GM20431 (cell line): ENCODE measurements around the gene DUSP1.

Experiments used
- in situ Hi-C: fragments of 300-500 bp; cut with MseI, MboI; formaldehyde crosslinking; loops from one replicate; pipeline ENCODE4 v1.15.0; 2020; ENCODE audit warnings: low sequenced_read_pairs; ENCODE audit not compliant: unreplicated experiment

The DUSP1 gene

DNA sequence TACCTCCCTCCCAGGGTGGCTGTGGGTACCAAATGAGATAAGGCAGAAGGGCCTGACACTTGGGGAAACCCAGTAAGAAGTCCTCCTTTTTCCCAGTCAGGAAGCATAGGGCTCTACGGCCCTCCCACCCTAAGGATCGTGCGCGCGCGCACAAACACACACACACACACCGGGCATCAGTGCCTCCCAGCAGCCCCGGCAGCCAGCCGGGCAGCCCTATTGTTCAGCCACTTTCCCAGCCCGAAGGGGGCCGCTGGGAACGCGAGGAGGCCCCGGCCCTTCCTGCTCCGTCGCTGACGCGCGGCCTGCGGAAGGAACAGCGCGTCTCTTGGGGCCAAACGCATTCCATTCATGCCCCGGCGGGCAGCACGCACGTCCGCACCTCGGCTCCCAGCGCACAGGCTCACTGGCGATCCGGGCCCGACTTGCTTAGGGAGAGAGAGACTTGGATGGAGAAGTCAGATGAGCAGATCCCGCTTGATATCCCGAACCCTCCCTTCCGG lies 22.6 kb downstream of the DUSP1 start:
- in situ Hi-C loops = no loop called here

DNA sequence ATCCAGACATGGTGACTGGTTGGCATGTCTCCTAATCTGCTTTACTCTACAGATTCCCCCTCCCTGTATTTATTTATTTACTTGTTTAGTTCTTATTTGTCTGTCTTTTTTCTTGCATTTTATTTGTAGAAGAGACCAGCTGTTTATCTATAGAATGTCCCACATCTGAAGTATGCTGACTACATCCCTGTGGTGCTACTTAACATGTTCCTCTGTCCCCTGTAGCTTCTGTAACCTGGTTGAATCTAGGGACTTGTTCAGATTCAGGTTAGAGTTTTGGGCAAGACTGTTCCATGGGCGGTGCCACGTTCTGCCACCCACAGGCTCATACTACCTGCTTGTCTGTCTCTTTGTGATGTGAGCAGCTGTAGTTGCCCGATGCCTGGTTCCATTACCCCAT lies 23.5 kb downstream of the DUSP1 start:
- in situ Hi-C loops = no loop called here

DNA sequence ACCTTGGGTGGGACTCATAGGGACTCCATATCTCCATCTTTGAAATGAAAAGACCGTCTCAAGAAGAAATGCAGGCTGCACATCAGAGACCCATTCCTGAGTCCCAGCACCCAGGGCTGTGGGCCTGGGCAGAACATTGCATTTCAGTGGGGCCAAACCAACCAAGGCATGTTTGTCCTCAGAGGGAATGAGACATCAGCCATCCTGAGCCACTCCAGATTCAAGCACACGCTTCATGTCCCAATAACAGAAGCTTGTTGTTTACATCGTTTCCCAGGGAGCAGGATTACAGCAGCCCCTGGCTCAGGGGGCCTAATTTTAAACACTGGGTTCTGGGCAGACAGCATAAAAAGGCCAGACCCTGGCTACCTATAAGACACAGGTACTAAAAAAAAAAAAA lies 24.3 kb downstream of the DUSP1 start:
- in situ Hi-C loops = no loop called here

DNA sequence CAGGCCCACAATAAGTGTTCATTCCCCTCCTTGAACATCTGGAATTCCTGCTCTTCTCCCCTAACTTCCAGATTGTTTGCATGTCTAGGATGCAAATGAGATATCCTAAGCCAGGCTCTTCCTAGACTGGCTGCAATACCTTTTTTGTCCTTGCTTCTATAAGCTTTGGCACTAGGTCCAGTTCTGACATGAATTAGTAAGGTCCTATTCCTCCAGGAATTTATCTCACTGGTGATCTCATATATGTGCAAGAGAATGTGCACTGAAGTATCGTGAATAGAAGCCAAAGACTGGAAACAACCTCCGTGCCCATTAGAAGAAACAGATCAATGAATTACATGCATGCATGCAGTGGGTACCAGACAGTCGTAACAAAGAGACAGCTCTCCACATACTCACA lies 25.2 kb downstream of the DUSP1 start:
- in situ Hi-C loops = no loop called here

DNA sequence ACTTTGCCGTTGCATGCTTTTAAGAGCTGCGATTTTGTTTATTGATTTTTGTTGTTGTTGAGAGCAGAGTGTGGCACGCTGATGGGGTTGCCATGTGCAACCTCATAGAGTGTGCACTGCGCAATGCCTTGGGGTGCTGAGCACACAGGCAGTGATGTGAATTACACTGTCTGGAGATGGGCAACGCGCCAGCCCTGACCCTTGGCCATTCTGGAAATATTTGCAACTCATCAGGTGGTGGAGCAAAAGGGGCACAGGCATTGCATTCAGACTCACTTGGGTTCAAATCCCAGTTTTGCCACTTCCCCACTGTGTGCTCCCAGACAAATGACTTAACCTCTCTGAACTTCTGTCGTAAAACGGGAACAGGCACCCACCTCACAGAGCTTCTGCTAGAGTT lies 25.6 kb downstream of the DUSP1 start:
- in situ Hi-C loops = no loop called here

DNA sequence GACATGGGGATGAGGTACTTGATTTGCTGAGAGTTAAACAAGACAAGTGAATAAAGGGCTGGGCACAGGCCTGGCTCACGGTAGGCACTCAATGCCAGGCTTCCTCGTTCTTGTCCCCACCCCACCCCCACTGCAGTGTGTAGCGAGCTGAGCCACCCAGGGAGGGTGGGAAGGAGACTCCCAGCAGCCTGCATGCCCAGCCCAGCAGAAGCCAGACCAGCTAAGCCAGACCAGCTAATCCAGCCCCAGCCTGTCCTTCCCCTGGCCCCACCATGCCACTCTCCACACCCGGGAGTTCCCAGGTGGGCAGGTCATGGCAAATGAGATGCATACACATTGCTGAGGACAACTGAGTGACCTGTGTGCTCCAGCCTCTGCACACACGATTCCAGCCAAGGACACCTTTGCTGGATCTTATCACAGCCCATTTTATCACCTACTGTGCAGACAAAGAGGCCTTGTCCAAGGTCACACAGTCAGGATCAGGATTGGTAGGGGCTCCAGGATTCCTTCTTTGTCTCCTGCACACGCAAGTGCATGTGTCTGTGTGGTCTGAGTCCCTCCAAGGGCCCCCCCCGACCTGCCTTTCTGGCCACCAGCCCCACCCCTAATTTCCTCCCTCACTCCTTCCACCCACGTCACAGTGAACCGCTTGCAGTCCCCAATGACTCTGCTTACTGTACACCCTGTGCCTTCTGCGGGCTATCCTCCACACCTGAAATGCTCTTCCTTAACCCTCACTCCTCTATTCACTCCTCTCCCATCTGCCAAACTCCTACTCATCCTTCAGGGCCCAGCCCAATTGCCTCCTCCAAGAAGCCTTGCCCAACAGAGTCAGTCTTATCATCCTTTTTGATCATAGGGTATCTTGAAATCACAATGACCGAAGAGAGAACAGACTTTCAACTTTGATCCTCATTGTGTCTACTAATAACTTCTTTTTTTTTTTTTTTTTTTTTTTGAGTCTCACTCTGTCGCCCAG lies 26.6 kb downstream of the DUSP1 start:
- in situ Hi-C loops = no loop called here

DNA sequence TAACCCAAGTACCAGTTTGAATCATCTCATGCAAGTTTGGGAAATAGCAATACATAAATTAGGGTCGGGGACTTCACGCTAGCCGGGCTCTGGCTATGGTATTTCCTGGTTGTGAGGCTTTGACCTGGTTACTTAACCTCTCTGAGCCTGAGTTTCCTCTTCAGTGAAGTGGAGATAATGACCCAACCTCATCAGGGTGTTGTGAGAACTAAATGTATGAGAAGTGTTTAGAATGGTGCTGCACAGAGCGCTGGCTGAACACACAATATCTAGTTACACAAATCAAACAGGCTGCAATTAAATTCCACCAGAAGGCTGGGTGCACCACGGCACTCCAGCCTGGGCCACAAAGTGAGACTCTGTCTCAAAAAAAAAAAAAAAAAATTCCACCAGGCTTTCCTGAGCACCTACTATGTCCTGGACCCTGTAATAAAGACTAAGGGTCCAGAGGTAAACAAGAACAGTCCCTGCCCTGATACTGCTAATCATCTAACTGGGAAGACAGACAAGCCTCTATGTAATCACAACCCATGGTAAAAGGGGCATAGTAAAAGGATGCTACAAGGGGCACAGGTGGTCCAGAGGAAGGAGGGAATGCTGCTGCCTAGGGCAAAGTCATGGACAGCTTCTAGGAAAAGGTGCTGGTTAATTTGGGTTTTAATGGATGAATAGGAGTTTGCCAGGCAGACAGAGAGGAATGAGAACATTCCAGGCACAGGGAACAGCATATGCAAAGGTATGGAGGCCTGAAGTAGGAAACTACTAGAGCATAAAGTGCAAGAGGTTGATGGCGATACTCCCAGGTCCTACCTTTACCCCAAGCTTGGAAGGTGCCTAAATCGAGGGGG lies 27.7 kb downstream of the DUSP1 start:
- in situ Hi-C loops = no loop called here

DNA sequence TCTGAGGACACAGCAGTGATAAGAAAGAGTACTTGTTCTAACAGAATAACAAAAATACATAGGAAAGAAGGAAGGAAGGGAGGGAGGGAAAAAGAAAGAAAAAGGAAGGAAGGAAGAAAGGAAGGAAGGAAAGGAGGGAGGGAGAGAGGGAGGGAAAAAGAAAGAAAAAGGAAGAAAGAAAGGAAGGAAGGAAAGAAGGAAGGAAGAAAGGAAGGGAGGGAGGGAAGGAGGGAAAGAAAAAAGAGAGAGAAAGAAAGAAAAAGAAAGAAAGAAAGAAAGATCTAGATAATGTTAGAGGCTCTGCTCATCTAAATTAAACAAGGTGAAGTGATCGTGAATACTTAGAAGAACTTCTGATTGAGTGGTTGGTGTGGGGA lies 29.8 kb downstream of the DUSP1 start:
- in situ Hi-C loops = no loop called here

DNA sequence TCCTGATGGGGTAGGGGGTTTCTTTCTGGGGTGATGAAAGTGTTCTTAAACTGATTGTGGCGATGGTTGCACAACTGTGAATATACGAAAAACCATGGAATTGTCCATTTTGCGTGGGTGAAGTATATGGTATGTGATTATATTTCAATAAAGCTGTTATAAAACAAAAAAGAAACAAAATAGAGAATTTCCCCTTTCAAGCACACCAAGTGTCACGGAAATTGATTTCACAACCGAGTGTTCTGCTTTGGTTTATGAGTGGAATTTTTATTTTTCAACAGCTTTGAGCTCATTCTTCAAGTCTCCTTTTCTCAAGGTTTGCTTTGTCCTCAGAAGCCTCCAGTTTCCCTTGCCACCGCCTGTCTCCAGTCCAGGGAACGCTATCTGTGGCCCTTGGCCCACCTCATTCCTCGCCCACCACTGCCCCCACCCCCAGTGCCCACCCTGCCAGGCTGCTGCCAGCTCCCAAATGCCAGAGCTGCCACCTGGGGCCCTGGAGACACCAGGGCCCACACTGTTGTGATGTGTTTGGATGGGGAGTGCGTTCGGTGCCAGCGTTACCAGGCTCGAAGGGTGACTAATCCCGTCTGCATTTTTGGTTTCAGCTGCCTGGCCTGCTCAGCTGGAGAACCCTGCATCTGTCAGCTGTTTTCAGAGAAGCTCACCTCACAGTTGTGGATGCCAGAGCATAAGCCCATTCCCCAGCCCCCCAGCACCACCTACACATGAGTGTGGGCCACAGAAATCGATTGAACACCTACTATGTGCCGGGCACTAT lies 30.4 kb downstream of the DUSP1 start:
- in situ Hi-C loops = no loop called here

DNA sequence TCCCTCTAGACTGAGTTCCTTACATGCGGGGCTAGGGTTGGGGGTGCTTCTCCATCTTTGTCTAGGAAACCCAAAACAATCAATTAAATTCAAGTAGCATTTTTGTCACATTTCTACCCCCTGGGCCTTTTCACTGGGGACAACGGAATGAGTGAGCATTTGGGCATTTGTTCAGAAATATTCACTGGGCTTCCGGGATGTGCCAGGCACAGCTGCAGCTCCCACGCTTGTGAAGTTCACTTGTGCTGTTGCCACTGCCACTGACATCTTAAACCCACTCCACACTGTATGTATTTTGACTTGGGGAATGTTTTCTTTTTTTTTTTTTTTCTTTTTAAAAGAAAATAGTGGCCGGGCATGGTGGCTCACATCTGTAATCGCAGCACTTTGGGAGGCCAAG lies 31.6 kb downstream of the DUSP1 start:
- in situ Hi-C loops = no loop called here

DNA sequence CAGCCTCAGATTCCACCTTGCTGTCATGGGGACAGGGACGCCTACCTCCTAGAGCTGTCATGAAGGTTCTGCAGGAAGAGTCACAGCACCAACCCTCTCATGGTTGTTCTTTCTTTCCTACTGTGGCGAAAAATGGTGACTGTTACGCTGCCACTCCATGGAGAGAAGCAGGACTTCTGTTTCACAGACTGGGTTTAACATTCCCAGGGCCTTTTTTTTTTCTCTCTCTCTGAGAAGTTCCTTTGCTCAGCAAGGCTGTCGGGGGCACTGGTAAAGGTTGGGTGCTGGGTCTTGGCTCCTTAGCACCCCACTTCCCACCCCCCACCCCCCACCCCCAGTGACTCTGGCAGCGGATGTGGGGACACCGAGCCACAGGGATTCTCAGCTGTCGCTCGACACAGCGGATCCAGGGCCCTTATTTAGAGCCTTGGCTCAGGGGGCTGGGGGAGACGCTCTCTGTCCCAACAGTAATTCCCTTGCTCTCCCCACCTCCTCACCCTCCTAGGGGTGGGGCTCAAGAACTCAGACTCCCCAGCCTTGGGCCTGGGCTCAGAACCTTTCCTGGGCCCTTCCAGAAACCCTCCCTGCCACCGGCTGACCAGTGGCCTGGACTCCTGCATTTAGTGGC lies 34.4 kb downstream of the DUSP1 start:
- in situ Hi-C loops = no loop called here

DNA sequence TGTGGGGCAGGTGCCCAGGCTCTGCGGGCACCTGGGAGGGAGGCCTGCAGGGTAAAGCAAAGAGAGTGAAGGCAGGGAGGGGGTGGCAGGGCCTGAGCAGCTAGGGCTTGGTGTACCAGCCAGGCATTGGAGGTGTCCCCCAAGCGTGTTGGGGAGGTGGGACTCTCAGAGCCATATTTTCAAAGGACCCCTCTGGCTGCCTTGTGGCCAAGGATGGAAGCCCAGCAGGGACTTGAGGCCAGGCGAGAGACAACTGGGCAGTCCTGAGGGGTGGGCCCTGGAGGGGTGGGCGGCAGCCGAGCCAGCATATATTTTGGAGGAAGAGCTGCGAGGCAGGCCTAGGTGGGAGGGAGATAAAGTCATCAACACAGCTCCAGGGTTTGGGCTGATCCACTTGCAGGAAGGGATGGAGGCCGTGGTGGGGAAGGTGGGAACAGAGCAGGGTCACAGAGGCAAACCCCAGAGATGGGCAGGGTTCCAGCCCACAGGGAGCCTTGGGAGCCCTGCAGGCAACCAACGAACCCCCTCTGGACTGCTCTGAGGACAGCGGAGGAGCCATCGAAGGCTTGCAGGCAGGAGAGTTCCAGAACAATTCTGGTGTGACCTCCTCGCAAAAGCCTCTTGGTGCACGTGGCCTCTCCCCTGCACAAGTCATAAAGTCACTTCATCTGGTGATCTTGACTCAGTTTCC lies 35.7 kb downstream of the DUSP1 start:
- in situ Hi-C loops = no loop called here

DNA sequence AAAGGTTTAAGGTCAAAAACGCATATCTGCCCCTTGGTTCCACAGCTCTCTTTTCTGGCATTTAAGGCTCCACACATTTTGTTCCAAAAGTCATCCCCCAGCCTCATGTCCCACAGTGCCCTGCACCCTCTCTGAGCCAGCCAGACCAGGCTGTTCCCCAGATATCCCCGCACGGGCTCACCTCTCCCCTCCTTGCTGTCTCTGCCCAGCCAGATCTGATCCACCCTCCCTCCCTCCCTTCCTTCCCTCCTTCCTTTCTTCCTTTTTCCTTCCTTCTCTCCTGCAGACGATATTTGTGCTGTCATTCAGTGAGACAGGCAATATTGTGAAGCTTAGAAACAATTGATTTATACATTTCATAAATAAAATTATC lies 37.0 kb downstream of the DUSP1 start:
- in situ Hi-C loops = no loop called here

DNA sequence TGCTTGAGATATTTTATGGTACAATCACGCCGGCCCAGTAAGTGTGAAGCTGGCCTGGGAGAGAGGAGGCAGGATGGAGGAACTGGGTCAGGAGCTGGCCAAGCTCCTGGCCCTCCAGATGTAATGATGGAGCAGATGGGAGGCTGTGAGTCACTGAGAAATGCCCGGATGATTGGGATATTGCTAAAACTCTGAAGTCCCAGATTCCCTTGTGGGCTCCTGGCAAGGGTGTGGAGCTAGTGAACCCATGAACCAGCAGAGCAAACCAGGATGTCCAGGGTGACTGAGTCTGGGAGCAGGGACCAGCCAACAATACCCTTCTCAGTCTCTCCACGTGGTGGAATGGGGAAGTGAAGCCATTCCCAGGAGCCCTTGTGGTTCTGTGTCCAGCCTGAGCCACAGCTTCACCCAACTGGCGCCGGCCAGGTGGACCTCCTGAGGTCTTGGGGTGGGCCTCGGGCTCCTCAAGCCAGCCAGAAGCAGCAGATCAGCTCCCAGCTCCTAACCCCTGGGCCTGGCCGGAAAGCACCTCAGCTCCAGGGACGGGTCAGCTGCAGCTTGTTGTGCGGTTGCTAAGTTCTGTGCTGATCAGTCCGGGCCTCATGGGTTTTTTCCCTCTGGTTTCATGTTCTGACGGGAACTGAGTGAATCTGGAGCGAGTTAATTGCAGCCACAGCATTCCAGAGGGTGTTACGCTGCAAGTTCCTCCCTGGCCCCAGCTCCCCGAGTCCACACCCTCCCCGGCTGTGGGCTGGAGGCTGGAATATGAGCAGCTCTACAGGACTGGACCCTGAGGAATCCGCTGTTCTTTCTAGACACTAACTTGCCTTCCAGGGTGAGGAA lies 37.6 kb downstream of the DUSP1 start:
- in situ Hi-C loops = no loop called here

DNA sequence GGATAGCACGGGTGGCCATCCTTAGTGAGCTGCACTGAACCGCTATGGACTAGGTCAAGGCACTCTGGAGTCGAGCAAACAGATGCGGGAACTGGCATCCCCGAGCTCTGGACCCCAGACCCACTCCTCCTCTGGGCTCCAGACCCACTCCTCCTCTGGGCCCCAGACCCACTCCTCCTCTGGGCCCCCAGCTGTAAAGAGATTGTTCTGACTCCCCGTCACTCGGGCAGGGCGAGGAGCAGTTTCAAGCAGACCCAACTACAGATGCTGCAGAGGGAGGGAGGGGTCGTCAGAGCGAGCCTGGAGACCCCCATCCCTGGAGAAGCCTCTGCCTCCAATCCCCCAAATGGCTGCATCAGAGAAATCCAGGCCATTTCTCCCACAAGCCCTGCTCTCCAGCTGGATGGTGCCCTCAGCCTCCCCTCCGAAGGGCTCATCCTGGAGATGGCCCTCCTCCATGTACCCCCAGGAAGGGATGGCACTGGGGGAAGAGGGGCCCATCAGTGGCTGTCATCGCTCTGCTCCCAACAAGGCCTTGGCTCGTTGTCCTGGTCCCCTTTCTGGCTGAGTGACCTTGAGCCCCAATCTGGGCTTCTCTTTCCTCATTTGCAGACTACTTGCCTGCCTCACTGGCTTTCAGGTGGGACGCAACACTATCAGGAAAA lies 38.7 kb downstream of the DUSP1 start:
- in situ Hi-C loops = no loop called here

DNA sequence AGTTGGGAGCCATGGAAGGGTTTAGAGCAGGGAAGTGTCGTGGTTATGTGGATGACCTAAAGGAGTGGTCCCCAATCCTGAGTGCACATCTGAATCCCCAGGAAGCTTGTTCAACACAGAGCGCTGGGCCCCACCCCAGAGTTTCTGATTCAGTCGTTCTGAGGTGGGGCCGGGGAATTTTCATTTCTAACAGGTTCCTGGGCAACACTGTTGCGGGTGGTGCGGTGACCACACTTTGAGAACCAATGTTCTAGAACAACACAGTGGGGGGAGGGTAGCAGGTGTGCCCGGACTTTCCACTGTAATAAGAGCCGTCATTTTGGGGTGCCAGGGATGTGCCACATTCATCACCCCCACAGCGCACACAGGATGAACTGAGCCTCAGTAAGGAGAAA lies 39.3 kb downstream of the DUSP1 start:
- in situ Hi-C loops = no loop called here

DNA sequence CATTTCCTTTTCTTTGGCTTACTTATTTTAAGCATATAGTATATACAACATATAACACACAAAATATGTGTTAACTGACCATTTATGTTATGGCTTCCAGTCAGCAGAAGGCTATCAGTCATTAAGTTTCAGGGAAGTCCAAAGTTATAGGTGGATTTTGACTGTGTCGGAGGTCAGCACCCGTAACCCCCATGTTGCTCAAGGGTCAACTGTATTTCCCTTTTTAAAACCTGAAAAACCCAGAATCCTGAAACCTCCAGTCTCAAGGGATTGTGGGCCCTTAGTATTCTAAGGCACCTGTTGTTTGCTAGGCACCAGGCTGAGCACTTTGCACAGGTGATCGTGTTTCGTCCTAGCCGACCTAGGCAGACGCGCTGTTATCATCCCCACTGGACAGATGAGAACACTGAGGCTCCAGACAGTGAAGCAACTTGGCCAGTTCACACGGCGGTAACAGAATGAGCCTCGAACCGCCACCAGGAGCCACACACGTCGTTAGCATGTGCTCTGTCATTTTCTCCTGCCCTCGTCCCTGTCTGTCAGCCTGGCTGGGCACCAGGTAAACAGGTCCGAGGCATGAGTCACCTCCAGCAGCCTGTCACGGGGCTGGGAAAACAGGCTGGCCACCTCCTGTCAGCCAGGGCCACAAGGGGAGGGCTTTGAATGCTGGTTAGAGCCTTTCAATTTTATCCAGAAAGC lies 39.9 kb downstream of the DUSP1 start:
- in situ Hi-C loops = no loop called here
